Measurements from ENCODE around the gene CERK. TPM values are rescaled to one million over a fixed set of nuclear protein-coding genes. Genes with fewer than 3 reads are reported as not detected.

CERK gene
- total RNA-seq, 1 donor from 2014 or later: 102 TPM

- TF ChIP-seq CTCF (conservative IDR thresholded peaks at IDR 0.05): no peak
- H3K27ac Mint-ChIP-seq (ENCODE audit: unreplicated experiment): peak overlapping the region; percentile 44
- no peaks in the 10 kb centered on the region for H3K9me3 Mint-ChIP-seq
- H3K27me3 Mint-ChIP-seq (ENCODE audit: low read depth): no peaks in the 10 kb centered on the region
- no peak overlapping the region for H3K4me3 Mint-ChIP-seq
- no peaks in the 10 kb centered on the region for H3K4me1 Mint-ChIP-seq
- DNase-seq (ENCODE audit: low read depth, low spot score): no peak
- H3K36me3 Mint-ChIP-seq (ENCODE audit: low read depth): peaks cover 16% of the 10 kb centered on the region
Observed at GRCh38 chr22:46714550-46714949, 23.5 kb downstream of the CERK start.

GRCh38 chr22:46712288-46712687 is 25.8 kb downstream of the CERK start:
- Mint-ChIP-seq H3K27me3 (ENCODE audit: low read depth) (no peaks in the 10 kb centered on the region), H3K27ac (ENCODE audit: unreplicated experiment) (no peak overlapping the region), H3K4me3 (no peak overlapping the region), H3K36me3 (ENCODE audit: low read depth) (peaks cover 25% of the 10 kb centered on the region), H3K9me3 (no peaks in the 10 kb centered on the region), H3K4me1 (no peaks in the 10 kb centered on the region)
- TF ChIP-seq CTCF (conservative IDR thresholded peaks at IDR 0.05): no peak
- DNase-seq (ENCODE audit: low read depth, low spot score): no peak

DNA sequence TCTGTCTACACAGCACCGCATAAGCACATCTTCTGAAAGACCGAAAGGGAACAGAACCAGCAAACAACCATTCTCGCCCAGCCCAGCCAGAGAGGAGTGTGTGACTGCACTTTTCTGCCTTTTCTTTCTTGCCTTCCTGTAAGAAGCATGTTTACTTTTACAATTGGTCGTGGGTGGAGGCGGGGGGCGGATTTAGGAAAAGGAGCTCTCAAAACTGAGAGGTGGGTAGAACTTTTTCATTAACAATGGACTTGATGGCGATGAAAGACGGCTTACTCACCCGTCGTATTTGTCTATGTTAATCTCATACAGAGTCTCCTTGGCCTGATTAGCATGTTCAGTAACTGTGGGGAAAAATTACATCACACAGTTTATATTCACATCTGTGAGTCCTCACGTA is 27.2 kb downstream of the CERK start:
- Mint-ChIP-seq H3K27me3 (ENCODE audit: low read depth) (no peaks in the 10 kb centered on the region), H3K4me1 (no peaks in the 10 kb centered on the region), H3K9me3 (no peaks in the 10 kb centered on the region), H3K36me3 (ENCODE audit: low read depth) (peaks cover 28% of the 10 kb centered on the region), H3K4me3 (no peak overlapping the region), H3K27ac (ENCODE audit: unreplicated experiment) (no peak overlapping the region)
- DNase-seq (ENCODE audit: low read depth, low spot score): no peak
- no peak for TF ChIP-seq CTCF (conservative IDR thresholded peaks at IDR 0.05)

DNA sequence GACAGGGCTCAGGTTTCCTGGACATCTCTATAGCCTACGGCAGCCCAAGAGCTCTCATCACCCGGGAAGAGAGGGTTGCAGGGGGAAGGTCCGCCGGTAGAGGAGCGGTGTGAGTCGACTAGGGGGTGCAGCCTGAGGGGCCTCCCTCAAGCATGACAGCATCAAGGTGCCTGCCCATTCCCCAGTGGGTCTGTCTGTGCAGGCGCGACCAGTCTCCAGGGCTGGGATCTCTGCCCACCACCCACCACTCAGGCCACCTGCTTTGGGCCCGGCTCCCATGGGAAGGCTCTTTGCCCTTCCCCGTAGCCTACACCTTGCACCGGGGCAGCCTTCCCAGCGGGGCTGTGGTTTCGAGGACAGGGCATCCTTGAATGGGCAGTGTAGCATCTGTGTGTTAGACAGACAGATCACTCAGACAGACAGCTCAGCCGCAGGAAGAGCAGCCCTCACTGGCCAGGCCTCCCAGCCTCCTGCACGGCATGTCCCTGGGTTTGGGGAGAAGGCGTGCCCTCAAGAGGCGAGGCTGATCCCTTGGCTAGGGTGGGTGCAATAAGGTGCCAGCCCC is 29.2 kb downstream of the CERK start:
- peaks cover 31% of the 10 kb centered on the region for H3K36me3 Mint-ChIP-seq (ENCODE audit: low read depth)

DNA sequence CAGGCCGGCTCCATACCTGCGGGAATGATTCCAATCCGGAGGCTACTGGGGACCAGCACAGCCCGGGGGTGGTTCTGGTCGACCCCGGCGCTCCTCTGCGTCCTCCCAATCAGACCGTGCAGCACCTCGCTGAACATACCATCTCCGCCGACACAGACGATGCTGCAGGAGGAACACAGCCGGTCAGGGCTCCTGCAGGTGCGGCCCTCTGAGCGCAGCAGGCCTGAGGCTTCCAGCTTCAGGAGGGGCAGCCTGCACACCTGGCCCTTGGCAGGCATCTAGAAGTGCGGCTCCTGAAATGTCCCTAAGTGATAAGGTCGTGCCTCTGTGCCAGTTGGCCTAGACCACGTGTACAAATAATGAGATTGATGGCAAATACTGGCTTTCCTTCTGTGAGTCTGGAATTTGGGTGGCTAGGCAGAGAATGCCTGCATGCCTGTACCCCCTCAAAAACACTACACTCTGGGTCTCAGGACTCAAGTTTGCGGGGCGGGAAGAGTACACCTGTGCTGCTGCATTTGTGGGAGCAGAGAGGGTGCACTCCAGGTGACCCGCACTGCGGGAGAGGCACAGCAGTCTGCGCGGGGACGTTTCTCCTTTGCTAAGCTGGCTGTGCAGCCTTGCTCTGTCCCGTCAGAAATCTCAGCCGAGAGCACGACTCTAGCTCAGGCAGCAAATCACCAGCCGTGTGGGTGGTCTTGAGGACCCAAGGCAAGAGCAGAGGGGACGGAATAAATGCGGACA is 30.1 kb downstream of the CERK start:
- peaks cover 1% of the 10 kb centered on the region for H3K4me1 Mint-ChIP-seq
- no peak overlapping the region for H3K27ac Mint-ChIP-seq (ENCODE audit: unreplicated experiment)
- H3K9me3 Mint-ChIP-seq: no peaks in the 10 kb centered on the region
- peaks cover 31% of the 10 kb centered on the region for H3K36me3 Mint-ChIP-seq (ENCODE audit: low read depth)
- DNase-seq (ENCODE audit: low read depth, low spot score): no peak
- no peak for TF ChIP-seq CTCF (conservative IDR thresholded peaks at IDR 0.05)
- no peak overlapping the region for H3K4me3 Mint-ChIP-seq
- H3K27me3 Mint-ChIP-seq (ENCODE audit: low read depth): no peaks in the 10 kb centered on the region

More for the DNA sequence above, 29.2 kb downstream of the CERK start:
- Mint-ChIP-seq H3K4me1 (no peaks in the 10 kb centered on the region), H3K4me3 (no peak overlapping the region), H3K9me3 (no peaks in the 10 kb centered on the region), H3K27me3 (ENCODE audit: low read depth) (no peaks in the 10 kb centered on the region), H3K27ac (ENCODE audit: unreplicated experiment) (no peak overlapping the region)
- TF ChIP-seq CTCF (conservative IDR thresholded peaks at IDR 0.05): no peak
- DNase-seq (ENCODE audit: low read depth, low spot score): no peak

Data from neural crest cell (in vitro differentiated cells).